RKO (cell line): ENCODE measurements around the gene RUVBL2.
A peak's percentile ranks its signal among the peaks of the same experiment; 100 is the strongest.

ENCODE experiments used
- DNase-seq: peaks from one replicate; pipeline ENCODE4 v3.0.0-alpha.2; 2016; ENCODE audit warnings: low spot score

The RUVBL2 gene

GRCh38 chr19:48989701-48990291, 3.9 kb upstream of the RUVBL2 start:
- DNase-seq, result no peak

GRCh38 chr19:48990400-48990799, 3.3 kb upstream of the RUVBL2 start:
- DNase-seq, result no peak

- no peak for DNase-seq
These were observed 2.6 kb upstream of the RUVBL2 start for GRCh38 chr19:48991011-48991609.

- DNase-seq, result peak; percentile 89
These were observed 1.7 kb upstream of the RUVBL2 start for GRCh38 chr19:48991873-48992580.

GRCh38 chr19:48992581-48993174, 1.0 kb upstream of the RUVBL2 start:
- no peak for DNase-seq

- peak; percentile 58 for DNase-seq
These were observed 324 bp downstream of the RUVBL2 start for GRCh38 chr19:48994035-48994386.

GRCh38 chr19:48997972-48998371, 4.3 kb downstream of the RUVBL2 start:
- peak; percentile 64 for DNase-seq

- DNase-seq, result peak; percentile 47
These were observed 6.0 kb downstream of the RUVBL2 start for GRCh38 chr19:48999481-49000325.

GRCh38 chr19:49004133-49004532, 10.4 kb downstream of the RUVBL2 start:
- DNase-seq, result no peak

- DNase-seq, result no peak
These were observed 11.4 kb downstream of the RUVBL2 start for GRCh38 chr19:49004964-49005614.

GRCh38 chr19:49006905-49007304, 13.2 kb downstream of the RUVBL2 start:
- no peak for DNase-seq

GRCh38 chr19:49009828-49010227, 16.1 kb downstream of the RUVBL2 start:
- no peak for DNase-seq

- DNase-seq, result no peak
These were observed 16.8 kb downstream of the RUVBL2 start for GRCh38 chr19:49010453-49010852.

- no peak for DNase-seq
These were observed 17.5 kb downstream of the RUVBL2 start for GRCh38 chr19:49011194-49011593.

- peak; percentile 69 for DNase-seq
These were observed 20.6 kb downstream of the RUVBL2 start for GRCh38 chr19:49014123-49014869.

GRCh38 chr19:49014870-49015255, 21.2 kb downstream of the RUVBL2 start:
- DNase-seq, result no peak

GRCh38 chr19:49016067-49016839, 22.6 kb downstream of the RUVBL2 start:
- DNase-seq, result no peak

- no peak for DNase-seq
These were observed 23.5 kb downstream of the RUVBL2 start, which contains the start of gene LHB for GRCh38 chr19:49017041-49017665. LHB (minus strand) TSS chr19:49017091; CDS start chr19:49017081, 10 bp downstream.

GRCh38 chr19:49017666-49018351, 24.1 kb downstream of the RUVBL2 start:
- DNase-seq, result peak; percentile 87
